ENCODE measurements around the gene CRAT.

Gene CRAT

DNA sequence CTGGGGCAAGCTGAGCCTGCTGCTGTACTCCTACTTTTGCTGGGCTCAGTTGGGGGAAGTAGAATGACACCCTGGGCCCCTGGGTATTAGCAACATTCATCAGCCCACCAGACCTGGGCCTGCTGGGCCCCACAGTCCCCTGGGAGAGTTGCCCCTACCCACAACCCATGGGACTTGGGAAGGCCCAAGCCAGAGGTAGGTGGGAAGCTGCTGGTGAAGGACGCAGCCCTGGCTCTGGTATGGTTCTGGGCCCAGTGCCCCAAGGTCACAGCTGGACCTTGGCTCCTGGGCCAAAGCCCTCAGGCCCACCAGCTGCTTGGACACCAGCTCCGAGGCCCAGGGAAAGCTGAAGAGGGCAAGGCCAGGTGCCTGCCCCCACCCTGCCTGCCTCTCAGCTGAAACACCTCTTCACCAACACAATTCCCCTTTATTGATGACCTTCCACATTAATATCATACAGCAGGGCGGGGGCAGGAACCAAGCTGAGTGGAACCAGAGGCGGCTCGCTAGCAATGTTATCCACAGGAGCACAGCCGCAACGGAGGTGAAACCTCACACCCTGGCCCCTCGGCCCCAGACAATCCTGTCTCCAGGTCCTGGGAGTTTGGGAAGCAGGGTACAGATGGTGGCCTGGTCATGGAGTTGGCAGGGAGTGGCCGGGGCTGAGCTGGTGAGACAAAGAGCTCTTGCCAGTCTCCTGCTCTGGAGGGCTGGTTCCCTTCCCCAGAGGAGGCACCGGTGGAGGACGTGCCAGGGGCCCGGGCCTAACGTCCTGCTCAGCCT lies 16.0 kb downstream of the CRAT start:
- FAIRE-seq, result no peak
- no peak for TF ChIP-seq TAF1 (IDR thresholded peaks at IDR 0.05; ENCODE audit: borderline replicate concordance, low read depth, low read length)
- TF ChIP-seq POLR2AphosphoS5 (IDR thresholded peaks at IDR 0.05; ENCODE audit: low read depth, low read length), result no peak
- no peak for TF ChIP-seq POLR2A (IDR thresholded peaks at IDR 0.05; ENCODE audit: low read depth, low read length)
- no peak for DNase-seq (ENCODE audit: insufficient read length)

- no peak for FAIRE-seq
- TF ChIP-seq POLR2AphosphoS5 (IDR thresholded peaks at IDR 0.05; ENCODE audit: low read depth, low read length), result no peak
- TF ChIP-seq TAF1 (IDR thresholded peaks at IDR 0.05; ENCODE audit: borderline replicate concordance, low read depth, low read length), result no peak
- TF ChIP-seq POLR2A (IDR thresholded peaks at IDR 0.05; ENCODE audit: low read depth, low read length), result no peak
- no peak for DNase-seq (ENCODE audit: insufficient read length)
Observed at GRCh38 chr9:129093602-129094386, 16.8 kb downstream of the CRAT start.

- no peak for FAIRE-seq
- TF ChIP-seq POLR2A (IDR thresholded peaks at IDR 0.05; ENCODE audit: low read depth, low read length), result no peak
- no peak for DNase-seq (ENCODE audit: insufficient read length)
Observed at GRCh38 chr9:129089246-129089645, 21.3 kb downstream of the CRAT start.

- FAIRE-seq, result no peak
- TF ChIP-seq TAF1 (IDR thresholded peaks at IDR 0.05; ENCODE audit: borderline replicate concordance, low read depth, low read length) (no peak), POLR2A (IDR thresholded peaks at IDR 0.05; ENCODE audit: low read depth, low read length) (no peak), POLR2AphosphoS5 (IDR thresholded peaks at IDR 0.05; ENCODE audit: low read depth, low read length) (no peak)
- DNase-seq (ENCODE audit: insufficient read length), result no peak
Observed at GRCh38 chr9:129084087-129084486, 26.5 kb downstream of the CRAT start.

GRCh38 chr9:129081388-129081904 lies 29.1 kb downstream of the CRAT start:
- DNase-seq (ENCODE audit: insufficient read length) (peak; percentile 98), FAIRE-seq (no peak)
- peak; percentile 39; the same call in 1 of the 2 replicates for TF ChIP-seq POLR2A (IDR thresholded peaks at IDR 0.05; ENCODE audit: low read depth, low read length)
- TF ChIP-seq POLR2AphosphoS5 (IDR thresholded peaks at IDR 0.05; ENCODE audit: low read depth, low read length), result no peak; the same call in 1 of the 2 replicates

DNA sequence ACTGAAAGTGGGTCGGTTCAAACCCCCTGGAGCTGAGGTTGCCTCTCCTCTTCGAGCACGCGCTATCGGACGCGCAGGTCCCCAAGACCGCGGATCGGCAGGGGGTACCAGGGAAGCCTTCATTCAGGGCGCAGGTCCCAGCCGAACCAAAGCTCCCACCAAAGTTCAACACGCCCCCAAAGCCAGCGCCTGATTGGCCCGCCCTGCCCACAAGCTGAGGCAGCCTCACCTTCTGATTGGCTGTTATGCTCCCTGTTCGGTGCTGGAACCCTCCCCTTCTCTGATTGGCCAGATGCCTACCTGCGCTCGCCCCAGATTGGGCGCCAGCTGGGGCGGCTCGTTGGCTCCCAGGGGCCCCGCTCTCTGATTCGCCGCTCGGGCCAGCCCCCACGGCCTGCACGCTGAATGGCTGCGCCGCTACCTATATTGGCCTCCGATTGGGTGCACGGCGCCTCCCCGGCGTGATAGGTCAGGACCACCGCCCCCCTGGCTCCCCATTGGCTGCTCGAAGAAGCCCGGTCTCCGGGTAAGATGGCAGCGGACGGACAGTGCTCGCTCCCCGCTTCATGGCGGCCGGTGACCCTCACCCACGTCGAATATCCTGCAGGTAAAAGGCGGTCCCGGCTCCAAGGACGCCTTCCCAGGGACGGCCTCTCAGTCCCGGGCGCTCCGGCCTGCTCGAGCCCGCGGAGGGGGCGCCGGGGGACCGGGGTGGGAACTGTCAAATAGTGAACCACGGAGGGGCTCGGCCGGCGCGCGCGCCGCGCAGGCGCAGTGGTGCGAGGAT lies 29.8 kb downstream of the CRAT start, which contains the start of gene DOLPP1:
Gene DOLPP1 (plus strand): TSS at position 511 of the 787 bp plus-strand sequence. CDS start 21 bp downstream, at position 532.
- DNase-seq (ENCODE audit: insufficient read length) (peak; percentile 100), FAIRE-seq (peak; percentile 98)
- peak; percentile 15; the same call in 1 of the 2 replicates for TF ChIP-seq TAF1 (IDR thresholded peaks at IDR 0.05; ENCODE audit: borderline replicate concordance, low read depth, low read length)
- TF ChIP-seq POLR2AphosphoS5 (IDR thresholded peaks at IDR 0.05; ENCODE audit: low read depth, low read length), result peak; percentile 83
- peak; percentile 84; the same call in 1 of the 2 replicates for TF ChIP-seq POLR2A (IDR thresholded peaks at IDR 0.05; ENCODE audit: low read depth, low read length)

- FAIRE-seq, result no peak
- DNase-seq (ENCODE audit: insufficient read length), result no peak
- TF ChIP-seq POLR2AphosphoS5 (IDR thresholded peaks at IDR 0.05; ENCODE audit: low read depth, low read length) (no peak), POLR2A (IDR thresholded peaks at IDR 0.05; ENCODE audit: low read depth, low read length) (no peak)
Observed at GRCh38 chr9:129080298-129080600, 30.3 kb downstream of the CRAT start.

DNA sequence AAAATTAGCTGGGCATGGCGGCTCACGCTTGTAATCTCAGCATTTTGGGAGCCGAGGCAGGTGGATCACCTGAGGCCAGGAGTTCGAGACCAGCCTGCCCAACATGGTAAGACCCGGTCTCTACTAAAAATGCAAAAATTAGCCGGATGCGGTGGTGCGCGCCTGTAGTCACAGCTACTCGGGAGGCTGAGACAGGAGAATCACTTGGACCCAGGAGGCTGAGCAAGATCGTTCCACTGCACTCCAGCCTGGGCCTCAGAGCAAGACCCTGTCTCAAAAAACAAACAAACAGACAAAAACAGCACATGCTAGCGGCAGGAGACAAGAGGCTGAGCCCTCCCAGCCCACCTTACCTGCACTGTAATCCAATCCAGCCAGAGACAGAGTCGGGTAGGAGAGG lies 30.8 kb downstream of the CRAT start:
- DNase-seq (ENCODE audit: insufficient read length), result no peak
- FAIRE-seq, result no peak
- no peak for TF ChIP-seq POLR2A (IDR thresholded peaks at IDR 0.05; ENCODE audit: low read depth, low read length)
- no peak for TF ChIP-seq POLR2AphosphoS5 (IDR thresholded peaks at IDR 0.05; ENCODE audit: low read depth, low read length)
- TF ChIP-seq TAF1 (IDR thresholded peaks at IDR 0.05; ENCODE audit: borderline replicate concordance, low read depth, low read length), result no peak

- FAIRE-seq (no peak), DNase-seq (ENCODE audit: insufficient read length) (no peak)
- no peak for TF ChIP-seq TAF1 (IDR thresholded peaks at IDR 0.05; ENCODE audit: borderline replicate concordance, low read depth, low read length)
- no peak for TF ChIP-seq POLR2A (IDR thresholded peaks at IDR 0.05; ENCODE audit: low read depth, low read length)
- TF ChIP-seq POLR2AphosphoS5 (IDR thresholded peaks at IDR 0.05; ENCODE audit: low read depth, low read length), result no peak
Observed at GRCh38 chr9:129078691-129079503, 31.7 kb downstream of the CRAT start.

GRCh38 chr9:129077236-129077635 lies 33.4 kb downstream of the CRAT start:
- FAIRE-seq, result no peak

More at GRCh38 chr9:129077236-129077635, 33.4 kb downstream of the CRAT start:
- no peak for DNase-seq (ENCODE audit: insufficient read length)
- TF ChIP-seq POLR2AphosphoS5 (IDR thresholded peaks at IDR 0.05; ENCODE audit: low read depth, low read length), result no peak
- no peak for TF ChIP-seq TAF1 (IDR thresholded peaks at IDR 0.05; ENCODE audit: borderline replicate concordance, low read depth, low read length)
- TF ChIP-seq POLR2A (IDR thresholded peaks at IDR 0.05; ENCODE audit: low read depth, low read length), result no peak

Measured in GM12892 (cell line).